GM18526 (cell line): ENCODE measurements around the gene KRT72.

Experiments
- POLR2A ChIP-seq: IDR thresholded peaks from 3 replicates; pipeline ENCODE4 v1.6.1; 2011; ENCODE audit not compliant: insufficient read length; ENCODE audit errors: extremely low read depth

Gene KRT72

DNA sequence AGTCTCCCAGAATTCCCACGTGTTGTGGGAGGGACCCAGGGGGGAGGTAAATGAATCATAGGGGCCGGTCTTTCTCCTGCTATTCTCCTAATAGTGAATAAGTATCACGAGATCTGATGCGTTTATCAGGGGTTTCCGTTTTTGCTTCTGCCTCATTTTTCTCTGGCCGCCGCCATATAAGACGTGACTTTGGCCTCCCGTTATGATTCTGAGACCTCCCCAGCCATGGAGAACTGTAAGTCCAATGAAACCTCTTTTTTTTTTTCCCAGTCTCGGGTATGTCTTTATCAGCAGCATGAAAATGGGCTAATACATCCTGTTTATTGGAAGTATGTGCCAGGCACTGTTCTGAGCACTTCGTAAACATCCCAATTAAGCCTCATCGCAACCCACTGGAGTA lies 788 bp downstream of the KRT72 start:
- no peak for TF ChIP-seq POLR2A

DNA sequence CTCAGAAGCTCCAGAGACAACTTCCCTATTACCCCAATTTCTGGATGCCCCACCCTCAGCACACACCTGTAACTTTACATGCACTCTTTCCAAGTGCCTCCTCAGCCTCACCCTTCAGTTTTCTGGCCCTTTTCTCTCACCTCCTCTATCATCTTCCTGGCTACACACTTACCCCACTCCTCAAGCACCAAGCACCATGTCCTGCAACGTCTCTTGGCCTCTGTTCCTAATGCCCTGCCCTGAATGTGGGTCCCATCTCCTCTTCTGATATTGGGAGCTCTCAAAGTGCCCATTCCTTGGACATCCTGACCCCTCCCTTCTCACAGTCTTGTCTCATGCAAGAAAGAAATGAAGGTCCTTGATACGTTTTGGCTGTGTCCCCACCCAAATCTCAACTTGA lies 1.2 kb downstream of the KRT72 start:
- no peak for TF ChIP-seq POLR2A

DNA sequence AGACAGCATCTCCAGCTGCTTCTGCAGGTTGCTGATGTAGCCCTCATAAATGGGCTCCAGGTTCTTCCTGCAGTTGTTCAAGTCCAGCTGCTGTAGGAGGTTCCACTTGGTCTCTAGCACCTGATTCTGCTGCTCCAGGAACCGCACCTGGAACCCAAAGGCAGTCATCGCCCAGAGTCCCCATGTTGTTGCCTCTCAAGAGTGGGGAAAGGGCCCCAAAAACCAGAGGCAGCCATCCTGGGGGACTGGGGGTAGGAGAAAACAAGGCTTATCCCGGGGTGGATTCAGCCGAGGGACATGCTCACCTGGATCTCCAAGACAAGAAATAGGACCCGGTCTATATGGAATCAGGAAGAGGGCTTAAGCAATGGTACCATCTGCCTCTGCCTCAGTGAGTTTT lies 2.3 kb downstream of the KRT72 start:
- TF ChIP-seq POLR2A: no peak

DNA sequence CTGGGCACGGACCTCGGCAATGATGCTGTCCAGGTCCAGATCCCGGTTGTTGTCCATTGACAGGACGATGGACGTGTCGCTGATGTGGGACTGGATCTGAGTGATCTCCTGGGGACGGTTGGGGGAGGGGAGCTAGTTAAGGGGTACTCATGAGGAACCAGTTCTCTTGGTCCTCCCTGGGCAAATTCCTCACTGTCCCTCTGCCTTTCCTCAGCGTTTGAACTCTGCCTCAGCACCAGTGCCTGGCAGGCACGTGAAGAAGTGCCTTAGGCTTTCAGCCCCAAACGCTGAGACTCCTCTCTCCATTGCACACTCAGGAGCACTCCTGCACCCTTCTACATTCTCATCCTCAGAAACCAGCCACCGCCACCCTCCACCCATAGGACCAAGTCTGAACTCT lies 9.7 kb downstream of the KRT72 start:
- no peak for TF ChIP-seq POLR2A

DNA sequence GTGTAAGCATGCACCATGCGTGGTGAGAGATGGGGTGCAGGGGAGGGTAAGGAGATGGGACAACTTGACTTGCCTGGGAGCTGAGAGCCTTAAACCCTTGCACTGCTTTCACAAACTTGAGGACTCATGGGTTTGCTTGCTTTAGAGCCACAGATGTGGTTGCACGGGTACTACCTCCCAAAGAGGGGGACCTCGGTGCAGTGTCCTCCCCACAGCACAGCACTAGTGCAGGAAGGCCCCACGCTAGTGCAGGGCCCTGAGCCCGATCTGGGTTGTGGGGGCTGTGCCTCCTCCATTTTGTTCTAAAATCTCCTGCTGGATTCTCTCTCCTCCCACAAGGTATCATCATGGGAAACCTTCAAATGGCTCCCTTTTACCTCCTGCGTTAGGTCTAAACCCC lies 11.2 kb downstream of the KRT72 start:
- no peak for TF ChIP-seq POLR2A

DNA sequence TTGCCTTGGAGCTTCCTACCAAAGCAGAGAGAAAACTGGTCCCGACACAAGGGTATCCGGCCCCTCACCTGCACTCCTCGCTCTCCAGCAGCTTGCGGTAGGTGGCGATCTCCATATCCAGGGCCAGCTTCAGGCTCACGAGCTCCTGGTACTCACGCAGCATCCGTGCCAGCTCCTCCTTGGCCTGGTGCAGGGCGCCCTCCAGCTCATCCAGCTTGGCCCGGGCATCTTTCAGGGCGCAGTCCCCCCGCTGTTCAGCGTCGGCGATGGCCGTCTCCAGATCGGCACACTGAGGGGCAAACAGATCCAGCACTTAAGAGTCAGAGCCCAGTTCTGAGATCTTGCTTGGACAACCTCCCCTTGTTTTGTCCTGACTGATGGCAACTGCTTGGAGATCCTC lies 13.7 kb downstream of the KRT72 start:
- no peak for TF ChIP-seq POLR2A

DNA sequence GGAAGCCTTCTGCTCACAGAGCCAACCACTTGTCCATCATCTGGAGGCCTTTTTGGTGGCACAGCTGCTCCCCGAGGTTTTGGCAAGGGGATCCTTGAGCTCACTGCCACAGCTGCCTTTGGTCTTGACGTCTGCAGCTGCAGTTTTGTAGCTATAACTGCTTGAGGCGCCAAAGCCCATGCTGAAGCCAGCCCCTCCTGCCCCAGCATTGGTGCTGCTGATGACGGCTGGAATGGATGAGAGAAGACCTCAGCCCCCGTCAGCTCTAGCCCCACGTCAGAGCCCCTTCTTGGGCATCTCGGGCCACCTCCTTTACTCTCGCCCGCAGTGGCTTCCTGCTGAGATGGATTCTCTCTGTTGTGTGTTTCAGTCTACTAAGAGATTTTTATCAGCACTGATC lies 15.3 kb downstream of the KRT72 start:
- TF ChIP-seq POLR2A: no peak

DNA sequence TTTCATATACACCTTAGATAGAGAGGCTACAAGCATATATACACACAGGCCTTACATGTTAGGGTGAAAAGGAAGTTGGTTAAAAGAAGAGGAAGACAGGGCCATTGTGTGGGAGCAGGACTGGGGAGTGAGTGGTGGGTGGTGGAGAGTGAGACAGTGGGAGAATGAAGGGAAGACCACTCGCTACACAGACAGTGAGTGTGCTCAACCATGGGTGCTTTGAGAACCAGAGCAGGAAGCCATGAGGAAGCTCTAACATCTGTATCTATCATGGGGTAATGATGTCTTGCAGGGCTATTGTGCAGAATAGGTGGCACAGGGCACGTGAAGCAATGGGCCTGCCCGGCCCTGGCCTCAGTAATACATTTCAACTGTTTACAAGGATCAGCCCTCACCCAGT lies 16.2 kb downstream of the KRT72 start:
- TF ChIP-seq POLR2A: no peak

DNA sequence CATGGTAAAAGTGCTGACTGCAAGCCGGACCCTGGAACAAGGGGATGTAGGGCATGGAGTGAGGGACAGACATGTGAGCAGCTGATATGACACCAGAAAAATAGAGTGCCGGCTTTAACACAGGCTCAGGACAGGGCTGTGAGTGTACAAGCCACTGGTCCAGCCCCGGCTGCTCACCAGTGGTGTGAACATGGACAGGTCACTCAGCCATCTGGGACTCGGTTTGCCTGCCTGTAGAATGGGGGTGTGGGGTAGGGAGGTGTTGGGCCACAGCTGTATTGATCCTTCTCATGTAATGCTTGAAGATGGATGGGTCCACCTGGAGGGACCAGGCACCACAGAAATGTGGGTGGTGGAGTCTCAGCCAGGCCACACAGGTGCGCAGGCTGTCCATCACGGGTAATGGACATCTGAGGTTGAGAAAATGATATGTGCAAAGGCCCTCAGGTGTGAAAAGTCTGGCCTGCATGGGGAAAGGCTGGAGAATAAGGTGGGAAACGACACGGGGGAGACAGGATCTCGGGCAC lies 17.0 kb downstream of the KRT72 start:
- TF ChIP-seq POLR2A: no peak

DNA sequence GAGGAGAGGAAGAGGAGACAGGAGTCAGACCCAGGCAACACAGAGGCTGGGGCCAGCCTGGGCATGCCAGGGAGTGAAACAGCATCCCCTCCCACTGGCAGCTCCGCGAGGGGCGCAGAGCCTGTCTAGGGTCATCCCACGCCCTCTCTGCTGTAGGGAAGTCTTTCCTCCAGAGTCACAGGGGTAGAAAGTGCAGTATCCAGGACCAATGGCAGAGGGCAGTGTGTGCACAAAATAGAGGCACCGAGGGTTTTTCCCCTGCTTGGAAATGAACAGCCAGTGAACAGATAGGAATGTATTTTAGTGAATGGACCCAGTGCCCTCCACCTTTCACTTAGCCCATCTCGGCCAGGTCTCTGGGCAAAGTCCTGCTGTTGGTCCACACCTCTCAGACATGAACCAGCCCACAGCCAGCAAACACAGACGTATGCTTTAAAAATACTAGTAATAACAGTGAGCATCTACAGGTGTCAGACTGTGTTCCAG lies 18.2 kb downstream of the KRT72 start:
- no peak for TF ChIP-seq POLR2A

DNA sequence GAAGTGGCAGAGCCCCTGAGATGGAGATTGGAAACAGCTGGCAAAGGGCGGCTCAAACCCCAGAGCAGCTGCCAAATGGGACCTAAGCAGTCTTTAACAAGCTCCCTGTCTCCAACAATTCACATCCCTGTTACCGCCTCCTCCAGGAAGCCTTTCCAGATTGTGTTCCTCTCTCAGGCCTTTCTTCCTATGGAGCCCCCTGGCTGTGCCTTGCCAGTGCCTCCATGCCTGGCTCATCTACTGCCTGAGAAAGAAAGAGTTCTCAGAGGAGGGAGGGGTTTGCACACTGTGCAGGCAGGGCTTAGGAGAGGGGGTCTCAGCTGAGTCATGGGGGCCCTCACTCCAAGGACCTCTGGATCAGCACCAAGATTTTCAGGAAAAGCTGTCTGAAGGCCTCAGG lies 18.8 kb downstream of the KRT72 start:
- no peak for TF ChIP-seq POLR2A

DNA sequence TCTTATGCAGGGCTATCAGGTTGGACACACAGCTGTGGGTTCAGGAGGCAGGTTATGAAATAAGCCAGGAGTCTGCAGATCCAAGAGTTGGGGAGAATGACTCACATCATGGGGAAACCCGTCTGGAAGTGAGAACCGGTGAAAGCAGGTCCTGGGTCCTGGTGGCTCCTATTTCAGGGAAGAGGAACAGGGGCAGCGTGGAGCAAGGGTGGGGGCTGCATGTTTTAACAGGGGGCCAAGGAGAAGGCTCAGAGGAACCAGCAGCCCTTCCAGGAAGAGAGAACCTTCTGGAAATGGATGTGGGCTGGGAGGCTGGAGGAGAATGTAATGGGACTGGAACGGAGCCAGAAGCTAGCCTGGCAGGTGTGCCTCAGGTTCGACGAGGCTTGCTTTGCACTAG lies 19.8 kb downstream of the KRT72 start:
- no peak for TF ChIP-seq POLR2A

DNA sequence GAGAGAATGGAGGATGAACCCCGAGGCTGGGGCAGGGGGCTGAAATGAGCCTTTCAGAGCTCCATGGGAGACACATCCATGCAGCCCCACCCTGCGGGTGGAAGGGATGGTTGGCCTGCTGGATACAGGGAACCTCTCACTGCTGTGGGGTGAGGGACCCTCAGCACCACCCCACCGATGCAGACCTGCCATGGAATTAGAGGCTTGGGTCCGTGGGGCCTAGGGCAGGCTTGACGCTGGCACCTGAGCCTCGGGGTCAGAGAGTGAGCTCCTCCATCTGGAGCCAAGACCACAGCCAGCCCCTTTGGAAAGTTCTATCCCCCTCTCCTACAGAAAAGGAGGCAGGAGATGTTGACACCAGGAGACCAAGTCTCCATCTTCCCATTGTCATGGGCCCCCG lies 20.2 kb downstream of the KRT72 start:
- TF ChIP-seq POLR2A: no peak

DNA sequence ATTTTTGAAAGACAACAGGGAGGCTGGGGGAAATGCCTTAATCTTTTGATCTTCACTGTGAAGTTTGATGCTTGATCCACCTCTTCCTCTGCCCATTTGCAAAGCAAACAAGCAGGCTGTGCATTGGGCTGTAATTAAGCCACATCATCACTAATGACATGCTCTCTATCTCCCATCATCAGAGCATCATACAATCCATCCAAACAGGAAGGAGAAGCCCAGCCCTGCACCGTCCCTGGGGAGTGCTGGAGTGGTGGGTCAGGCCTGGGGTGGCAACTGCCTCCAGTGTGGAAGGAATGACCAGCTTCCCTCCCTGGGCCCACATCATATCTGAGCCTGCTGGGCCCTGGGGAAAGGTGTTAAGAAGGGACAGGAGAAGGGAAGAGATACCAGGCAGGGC lies 20.8 kb downstream of the KRT72 start:
- TF ChIP-seq POLR2A: no peak

DNA sequence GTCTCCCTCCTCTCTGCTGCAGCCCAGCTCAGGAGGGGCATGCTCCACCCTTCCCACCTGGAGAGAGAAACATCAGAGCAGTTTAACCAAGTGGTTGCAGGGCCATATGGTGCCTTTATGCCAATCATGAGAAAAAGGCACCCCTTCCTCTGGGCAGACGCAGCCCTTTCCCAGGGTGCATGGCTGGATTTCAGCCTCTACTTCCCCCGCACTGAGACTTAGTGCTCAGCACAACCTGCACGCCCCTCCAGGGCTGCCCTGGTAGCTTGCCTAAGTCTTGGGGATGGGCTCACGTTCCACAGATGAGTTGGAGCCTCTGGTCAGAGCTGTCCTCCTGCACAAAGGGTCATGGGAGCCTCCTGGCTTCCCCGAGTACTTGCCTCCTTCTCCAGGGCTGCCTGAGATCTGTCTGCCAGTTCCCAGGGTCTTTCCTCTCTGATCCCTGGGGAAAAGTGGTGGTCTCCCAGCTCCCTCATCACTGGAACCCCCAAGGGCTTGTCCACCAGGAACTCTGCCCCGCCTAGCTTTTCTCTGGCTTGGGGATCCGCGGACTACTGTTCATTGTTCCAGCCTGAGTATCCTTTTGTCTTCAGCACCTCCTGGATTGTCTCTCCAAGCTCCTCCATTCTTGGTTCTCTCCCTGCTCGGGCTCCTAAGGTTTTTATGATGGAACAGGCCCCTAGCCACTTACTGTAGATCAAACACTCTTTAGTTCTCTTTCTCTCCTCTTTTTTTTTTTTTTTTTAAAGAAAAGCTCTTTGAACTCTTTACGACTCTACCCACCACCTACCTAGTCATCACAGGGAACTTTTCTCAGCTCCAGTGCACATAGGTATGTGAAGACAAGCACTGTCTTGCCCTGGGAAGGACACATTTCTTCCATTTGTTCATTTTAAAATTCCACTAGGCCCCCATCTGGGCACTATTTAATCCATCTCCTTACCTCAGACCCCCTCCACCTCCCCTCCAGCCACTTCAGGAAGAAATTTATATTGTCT lies 21.5 kb downstream of the KRT72 start:
- TF ChIP-seq POLR2A: no peak

DNA sequence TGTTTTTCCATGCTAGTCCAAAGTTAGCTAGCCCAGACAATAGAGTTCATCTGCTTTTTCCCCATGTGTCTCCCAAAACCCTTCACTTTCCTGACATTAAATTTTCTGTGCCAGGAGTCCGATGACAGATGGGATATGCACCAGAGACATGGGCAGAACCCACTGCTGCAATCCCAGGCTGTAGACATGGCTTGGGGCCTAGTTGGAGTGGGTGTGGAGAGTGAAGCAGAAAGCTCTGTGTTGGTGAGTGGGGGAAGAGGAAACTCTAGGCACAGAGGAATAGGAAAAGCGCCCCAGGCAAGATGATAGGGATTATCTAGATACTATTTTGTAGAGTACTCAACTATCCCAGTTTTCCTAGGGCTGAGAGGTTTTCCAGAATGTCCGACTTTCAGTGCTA lies 22.8 kb downstream of the KRT72 start:
- TF ChIP-seq POLR2A: no peak
